SIG-M5 treated with dmso at 0.1 percent for 504 hours (cell line): Measurements from ENCODE around the gene DUSP22.

ENCODE experiments used
- DNase-seq: peaks from one replicate; lab custom pipeline; 2025; ENCODE audit not compliant: unreplicated experiment; lab: John Stamatoyannopoulos, UW

The DUSP22 gene

DNA sequence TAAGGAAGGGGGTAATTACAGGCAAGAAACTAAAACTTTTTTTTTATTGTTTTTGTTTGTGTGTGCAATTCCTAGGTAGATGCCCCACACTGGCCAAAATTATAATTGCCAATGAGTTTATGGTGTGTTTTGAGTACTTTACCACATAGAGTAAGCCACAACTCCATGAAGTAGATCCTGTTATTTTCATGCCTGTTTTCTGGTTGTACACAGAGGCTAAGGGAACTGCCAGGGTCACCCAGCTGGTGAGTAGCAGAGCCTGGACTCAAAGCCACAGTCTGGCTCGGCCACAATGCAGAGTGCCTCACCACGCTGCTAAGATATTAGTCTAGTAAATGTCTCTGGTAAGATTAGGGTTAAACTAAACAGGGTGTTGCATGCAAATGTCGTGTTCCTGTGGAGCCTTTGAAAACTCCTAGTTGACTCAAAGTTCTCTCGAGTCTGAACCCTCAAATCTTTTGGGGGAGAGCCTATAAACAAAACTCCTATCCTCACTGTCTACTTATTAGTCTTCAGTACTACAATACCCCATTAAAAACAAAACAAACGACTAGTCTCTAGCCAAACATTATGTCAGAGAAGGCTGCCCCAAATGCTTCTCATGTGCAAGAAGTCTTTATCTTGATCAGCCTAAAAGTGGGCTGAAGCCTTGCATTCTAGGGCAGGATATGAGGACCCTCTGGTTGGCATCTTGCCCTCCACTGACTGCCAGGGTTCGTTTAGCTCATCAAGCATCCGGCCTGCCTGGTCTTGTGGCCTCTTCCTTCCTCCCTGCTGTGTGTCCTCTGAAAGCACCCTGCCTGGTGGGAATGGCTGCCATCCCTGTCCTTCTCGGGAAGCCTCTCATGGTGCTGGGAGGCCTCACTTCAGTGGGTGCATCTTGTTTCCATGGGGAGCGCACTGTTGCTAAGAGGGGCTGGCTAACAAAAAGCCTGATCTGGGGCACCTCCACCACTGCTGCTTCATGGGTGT, 4.2 kb downstream of the DUSP22 start:
- no peak for DNase-seq

DNA sequence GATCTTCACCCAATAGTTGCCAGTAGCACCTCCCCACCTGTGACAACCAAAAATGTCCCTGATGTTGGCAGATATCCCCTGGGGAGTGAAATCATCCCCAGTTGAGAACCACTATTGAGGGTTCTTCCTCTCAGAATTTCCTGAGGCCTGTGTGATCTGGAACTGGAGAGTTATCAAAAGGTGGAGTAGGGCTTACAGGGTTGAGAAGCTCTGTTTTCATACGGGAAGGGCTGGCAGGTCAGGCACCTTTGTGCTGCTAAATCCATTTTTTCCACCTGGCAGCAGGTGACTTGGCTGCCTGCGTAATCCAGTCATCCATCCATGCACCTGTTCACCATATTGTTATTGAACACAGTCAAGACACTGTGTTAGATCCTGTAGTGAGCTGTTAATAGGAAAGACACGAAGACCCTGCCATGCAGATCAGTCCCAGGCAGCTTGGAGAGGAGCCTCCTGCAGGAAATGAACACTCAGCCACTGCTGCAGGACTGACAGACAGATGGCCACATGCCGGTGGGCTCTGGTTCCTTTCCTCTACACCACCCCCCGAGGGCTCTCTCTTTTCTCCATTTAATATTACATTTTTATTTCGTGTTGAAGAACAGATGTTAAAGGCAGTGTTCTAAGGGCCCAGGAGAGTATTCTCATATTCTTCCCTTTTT, 5.4 kb downstream of the DUSP22 start:
- no peak for DNase-seq

DNA sequence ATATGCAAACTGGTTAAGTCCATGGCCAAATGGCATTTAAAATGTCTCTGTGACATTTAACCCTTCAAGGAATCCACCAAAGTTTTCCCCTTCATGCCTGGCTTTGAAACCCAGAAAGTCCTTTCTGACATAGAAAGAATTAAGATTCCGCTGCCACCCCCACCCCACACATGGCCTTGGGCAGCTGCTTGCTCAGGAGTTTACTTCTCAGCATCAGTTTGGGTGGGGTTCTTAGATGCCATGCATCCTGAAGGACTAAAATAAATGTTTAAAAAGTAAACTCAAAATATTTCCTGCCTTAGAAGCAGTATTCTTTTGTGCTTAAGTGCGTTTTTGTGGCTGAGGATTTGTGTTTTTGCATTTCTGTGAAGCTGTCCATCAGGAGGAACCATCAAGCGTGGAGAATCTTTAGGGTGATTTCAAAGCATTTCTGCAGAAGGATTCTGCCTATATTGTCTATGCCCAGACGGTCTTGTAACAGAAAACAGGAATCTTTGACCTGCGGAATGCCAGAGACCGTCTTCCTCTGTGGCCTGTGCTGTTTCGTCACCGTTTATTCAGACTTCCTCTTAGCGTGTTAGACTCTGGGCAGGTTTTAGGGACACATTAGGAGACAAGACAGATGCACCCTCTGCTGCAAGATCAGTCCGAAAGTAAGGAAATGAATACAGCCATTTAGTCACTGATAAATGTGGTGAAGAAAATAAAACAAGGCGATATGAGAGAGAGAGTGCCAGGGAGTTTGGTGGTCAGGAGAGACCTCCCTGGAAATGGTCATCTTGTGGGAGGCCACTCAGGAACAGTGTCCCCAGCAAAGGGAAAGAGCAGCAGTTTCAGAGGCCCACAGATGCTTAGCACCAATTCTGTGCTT, 6.2 kb downstream of the DUSP22 start:
- DNase-seq, result no peak

DNA sequence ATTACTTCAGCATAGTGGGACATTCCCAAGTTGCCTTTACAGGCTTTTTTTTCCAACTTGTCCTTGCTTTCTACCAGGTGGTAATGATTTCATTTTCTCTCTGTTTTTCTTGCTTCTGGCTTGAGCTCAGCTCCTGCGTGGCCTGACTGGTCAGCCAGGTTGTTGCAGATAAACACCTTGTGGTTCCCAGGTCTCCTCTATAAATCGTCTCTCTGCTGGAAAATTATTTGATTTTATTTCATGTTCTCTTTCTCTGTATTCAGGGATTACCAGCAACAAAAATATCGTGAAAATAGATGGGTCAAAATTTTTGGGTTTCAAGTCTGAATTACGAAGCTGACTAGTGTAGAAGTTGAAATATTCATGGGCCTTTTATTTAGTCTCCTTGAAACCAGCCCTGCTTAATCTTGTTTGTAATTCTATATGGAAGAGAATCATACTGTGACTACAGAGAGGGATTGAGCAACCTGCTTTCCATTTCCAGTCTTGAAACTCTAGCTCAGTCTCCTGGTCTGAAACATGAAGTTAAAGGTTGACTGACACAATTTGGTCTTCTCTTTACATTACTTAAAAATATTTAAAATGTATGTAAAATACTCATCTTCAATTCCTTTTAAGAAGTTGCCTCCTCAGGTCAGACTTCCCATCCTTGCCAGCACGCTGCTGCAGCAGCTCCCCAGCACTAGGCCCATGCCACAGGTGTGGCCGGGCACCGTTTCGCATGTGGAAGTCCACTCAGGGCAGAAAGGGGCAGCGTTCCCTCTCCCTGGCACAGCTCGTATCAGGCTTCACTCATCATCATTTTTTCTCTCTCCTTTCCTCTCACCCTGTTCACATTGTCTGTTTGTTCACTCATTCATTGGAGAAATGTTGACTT, 7.1 kb downstream of the DUSP22 start:
- no peak for DNase-seq

DNA sequence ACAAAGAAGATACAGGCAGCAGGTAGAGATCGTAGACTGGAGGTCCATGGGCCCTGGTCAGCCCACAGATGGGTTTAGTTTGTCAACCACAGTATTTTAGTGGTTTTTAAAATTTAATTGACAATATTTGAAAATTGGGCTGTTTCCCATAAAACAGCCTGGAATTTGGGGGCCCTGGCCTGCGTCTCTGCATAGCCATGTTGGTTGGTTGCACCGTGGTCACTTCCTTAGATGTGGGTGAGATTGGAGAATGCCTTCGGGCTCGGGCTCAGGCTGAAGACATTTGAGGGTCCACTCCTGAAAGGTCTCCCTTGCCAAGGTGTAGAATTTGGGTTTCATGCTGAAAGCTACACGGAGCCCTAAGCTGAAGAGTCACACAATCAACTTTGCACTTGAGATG, 7.7 kb downstream of the DUSP22 start:
- DNase-seq, result no peak

DNA sequence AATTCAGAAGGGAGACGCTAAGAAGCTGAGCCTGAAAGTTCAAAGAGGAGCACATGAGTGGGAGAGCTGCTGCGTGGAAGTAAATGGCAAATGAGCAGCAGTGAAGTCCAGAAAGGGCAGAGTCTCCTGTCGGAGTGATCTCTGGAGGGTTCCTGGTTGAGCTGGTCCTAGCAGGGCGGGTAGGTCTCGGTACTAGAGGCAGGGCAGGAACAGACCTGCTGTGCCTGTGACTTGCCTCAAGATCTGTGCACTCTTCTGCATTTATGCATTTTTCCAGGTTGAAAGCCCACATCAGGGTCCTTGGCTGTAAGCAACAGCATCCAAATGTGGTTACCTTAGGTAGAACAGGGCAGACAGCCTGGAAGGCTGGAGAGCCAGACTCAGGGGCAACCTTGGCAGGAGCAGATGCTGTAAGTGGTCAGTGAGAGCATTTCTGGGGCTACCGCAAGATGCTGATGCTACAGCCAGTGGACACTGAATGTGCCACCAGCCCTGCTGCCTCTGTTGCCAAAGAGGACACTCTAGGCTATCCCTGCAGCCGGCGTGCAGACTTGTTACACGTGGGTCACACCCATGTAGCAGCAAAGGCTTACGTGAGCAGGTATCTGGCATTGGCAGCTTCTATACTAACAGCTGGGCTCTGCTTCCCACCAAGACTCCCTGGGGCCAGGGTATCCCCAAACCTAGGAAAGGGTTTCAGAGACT, 8.4 kb downstream of the DUSP22 start:
- no peak for DNase-seq

DNA sequence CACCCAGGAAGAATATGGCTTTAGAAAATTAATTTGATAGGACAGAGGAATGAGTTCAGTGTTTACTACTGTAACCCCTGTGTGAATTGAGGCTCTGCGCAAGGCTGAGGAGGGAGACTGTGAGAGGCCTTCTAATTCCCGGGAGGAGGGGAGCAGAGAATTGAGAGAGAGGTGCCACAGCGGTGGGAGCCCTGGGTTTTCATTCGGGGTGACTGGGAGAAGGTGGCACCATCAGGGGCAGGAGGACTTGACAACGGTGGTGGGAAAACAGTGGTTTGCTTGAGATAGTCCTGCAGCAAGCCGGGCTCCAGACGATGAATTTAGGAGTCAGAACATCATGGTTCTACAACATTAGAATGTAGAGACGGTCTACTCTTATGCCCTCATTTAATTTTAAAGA, 9.2 kb downstream of the DUSP22 start:
- DNase-seq, result no peak

DNA sequence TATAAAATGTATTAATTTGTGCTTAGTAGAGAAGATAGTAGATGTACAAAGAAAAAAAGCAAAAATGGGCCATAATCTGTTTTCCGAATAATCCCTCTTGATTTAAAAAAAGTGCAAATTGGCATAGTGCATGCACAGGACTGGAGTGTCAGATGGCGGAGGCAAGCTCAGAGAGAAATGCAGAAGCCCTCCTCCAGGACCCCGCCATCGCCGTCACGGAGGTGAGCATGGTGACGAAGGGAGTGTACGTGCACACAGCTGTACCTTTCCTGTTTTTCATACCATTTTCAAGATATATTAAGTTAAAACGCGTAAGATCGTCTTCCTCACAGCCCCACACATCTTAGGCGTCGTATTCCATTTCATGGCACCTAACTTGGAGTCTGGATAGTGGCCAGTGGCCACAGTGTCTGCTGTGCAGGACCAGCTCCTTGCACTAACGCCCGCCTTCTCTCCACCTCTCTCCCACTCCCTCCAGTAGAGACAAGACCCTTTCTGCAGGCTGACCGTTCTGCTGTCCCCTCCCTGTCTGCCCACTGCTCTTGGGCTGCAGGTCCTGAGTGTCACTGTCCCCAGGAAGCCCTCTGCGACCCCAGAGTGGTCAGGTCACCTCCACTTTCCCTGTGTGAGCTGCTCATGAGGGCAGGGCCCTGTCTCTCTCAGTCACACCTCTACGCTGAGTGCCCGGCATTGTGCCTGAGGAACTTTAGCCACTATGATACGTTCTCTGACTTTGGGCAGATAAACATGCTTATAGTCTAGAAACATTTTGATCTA, 9.8 kb downstream of the DUSP22 start:
- DNase-seq, result no peak

DNA sequence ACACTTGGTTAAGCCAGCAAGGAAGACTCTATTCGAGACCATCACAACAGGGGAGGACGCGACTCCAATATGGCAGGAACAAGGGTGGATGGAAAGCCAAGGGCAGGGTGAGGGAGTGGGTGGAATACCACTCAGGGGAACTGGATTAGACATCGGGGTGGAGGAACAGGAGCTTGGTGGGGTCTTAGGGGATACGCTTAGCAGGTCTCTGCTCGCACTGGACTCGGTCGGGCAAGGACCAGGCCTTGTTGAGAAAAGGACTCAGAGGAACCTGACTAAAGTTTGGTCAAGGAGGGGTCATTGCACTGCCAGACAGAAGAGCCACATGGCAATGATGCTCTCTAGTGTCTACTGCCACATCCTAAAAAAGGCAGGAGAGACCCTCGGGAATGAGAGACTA, 10.5 kb downstream of the DUSP22 start:
- DNase-seq, result no peak

DNA sequence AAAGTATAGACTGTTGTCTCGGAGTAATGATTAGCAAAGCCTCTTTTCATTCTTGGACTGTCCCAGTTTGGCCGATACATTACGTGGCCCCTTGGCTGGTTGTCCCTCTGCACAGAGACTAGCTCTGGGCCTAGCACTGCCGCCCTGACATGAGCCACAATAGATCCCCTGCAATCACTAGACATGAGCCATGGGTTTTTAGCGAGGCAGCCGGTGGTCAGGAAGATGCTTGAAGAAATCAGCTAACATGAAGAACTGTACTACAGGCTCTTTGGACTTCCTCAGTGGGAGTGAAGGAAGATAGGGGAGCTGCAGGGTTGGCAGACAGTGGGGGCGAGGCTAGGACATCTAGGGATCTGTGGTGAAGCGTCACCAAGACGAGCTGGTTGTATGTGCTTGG, 11.0 kb downstream of the DUSP22 start:
- no peak for DNase-seq

DNA sequence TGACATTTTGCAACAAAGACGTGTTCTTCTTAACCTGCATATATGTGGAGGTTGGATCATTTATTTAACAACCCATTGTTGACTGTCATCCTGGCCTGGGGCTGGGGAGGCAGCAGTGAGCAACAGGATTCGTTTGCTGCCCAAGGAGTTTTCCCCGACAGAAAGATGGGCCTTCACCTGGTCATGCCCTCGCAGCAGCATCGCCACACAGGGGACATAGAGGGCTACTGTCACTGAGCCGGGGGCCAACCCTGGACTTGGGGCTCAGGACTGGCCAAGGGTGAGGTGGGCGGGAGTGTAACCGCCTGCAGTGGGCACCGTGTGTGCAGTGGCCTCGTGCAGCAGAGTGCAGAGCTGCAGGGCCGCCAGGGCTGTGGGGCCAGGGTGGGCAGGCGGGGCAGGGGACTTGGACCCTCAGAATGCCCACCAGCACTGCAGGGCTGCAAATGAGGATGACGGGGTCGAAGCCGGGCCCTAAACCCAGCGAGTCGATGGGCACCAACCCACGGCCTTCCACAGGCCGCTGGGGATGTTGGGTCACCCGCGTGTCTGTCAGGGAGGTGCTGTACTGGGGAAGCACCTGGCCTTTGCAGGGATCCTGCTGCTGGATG, 11.8 kb downstream of the DUSP22 start:
- no peak for DNase-seq

DNA sequence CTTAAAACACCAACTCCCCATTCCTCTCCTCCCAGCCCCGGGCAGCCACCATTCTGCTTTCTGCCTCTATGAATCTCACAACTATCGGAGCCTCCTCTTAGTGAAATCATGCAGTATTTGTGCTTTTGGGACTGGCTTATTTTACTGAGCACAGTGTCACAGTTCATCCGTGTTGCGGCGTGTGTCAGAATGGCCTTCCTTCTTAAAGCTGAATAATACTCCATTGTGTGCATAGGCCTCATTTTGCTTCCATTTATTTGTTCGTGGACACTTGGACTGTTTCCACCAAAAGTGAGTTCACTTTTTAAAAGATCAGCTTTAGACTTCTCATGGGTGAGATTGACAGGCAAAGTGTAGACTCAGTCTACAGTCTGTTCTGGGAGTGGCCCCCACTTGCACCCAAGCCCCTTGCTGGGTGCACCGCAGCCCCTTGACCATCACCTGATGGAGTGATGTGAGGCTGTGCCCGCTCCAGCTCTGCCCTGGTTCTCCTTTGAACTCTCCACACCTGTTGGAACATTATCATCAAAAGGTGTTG, 12.6 kb downstream of the DUSP22 start:
- DNase-seq, result no peak

DNA sequence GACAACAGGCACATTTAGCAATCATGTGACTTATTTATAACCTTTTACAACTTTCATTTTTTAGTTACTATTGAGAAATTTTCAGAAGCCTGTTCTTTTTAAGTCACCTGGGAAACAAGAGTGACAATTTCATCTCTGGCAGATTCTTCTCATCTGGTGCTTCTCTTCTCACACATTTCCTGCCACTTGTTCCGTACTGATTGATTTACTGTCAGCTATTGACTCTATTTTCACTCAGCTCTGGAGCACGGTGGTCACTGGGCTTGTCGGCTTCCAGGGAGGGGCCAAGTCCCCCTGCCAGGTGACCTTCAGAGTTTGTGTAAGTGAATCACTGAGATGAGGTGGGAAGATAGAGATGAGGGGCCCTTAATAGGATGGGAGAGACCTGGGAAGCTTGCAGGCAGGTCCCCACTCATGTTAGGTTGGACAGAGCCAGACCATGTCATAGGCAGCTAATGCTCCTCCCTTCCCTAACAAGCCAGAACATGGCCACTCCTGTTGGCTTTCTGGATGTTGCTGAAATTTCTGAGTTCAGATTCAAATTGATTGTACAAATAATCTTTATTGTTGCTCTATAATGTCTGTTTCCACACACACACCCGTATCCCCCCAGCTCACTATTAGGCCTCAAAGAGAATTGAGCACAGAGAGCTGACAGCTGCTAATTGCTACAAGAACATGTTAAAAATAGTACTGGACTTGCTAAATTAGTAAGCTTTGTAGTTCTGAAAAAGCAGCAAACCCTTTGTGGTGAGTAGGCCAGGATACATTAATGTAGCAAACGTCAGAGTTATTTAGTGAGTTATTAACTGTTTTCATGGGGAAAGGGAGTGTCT, 13.3 kb downstream of the DUSP22 start:
- no peak for DNase-seq

DNA sequence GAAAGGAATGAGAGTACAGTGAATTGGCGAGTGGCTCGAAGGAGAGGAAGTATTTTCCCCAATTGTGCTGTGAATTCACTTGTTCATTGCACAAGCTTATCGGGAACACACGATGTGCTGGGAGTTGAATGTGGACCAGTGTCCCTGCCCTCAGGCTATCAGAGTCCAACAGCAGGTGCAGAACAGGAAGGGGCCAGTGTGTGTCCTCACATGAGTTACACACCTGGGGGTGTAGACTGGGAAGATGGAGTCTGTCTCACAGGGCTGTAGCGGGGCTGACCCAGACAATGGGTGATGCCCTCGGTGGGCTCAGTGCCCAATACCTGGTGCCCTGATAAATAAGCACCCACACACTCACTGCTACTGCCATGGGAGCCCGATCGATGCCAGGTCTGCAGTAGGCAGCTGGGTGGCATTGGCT, 14.4 kb downstream of the DUSP22 start:
- DNase-seq, result no peak

DNA sequence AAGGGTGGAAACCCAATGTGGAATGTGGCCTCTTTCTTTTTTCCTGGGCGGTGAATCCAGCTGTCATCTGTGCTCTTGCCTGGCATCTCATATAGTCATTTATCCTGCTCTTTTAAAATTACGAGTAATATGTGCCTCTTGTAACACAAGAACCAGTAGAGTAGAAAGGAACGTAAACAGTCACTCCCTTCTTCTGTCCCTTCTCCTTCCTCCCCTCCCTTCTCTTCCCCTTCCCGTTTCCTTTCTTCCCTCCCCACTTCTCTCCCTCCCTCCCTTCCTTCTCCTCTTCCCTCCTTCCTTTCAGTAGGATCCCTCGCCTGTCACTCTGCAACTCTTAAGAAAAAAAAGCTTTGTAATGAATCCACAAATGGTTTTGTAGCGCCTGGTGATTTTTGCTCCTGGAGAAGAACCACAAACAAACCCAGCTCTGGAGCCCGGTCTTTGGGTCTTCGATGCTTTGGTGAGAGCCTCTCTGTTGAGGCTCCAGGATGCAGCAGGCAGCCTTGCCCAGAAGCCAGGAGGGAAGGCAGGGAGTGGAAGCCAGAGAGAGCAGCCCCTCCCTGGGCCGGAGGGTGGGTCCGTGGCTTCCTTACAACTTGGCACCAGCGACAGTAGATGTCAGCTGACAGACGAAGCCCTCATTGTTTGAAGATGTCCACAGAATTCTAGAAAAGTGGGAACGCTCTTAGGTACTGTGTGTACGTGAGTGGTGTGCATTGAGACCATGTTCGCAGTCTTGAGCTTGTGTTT, 15.0 kb downstream of the DUSP22 start:
- no peak for DNase-seq

DNA sequence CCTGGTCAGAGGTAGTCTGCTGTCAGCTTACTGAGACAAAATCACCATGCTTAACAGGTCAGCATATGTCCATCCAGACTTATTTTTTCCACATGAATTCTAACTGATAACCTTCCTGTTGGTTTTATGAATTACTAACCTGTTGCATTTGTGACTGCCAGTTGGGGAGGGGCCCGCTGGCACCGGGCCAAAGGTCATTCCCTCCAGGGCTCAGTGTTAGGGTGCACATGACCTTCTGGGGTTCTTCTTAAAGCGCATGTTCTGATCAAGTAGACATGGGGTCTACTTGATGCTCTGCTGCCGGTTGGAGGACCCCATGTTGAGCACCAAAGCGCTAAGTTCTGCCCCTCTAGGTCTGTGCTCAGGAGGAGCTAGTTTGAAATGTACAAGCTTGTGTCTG, 15.6 kb downstream of the DUSP22 start:
- DNase-seq, result no peak

DNA sequence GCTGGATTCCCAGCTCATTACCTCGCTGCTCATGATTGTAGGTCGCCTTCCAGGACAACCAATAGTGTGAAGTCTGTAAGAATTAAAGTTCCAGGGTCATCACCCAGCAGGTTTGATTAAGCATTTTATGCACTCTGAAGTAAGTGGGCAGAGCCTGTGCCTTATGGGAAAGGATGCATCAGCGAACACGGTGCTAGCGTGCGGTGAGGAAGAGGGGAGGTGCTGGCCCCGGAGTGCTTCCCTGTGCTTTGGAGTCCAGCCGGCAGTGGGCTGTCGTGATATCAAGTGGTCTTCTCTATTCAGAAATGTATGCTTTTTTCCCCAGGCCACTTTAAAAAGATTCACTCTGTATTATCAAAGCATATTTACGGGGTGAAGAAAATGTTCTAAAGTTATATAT, 16.0 kb downstream of the DUSP22 start:
- DNase-seq, result no peak
